HepG2 (cell line): ENCODE results near the gene ARFGEF3. TPM values are rescaled to one million over a fixed set of nuclear protein-coding genes. Genes with fewer than 3 reads are reported as not detected.

ENCODE experiments used
- ASH2L ChIP-seq: fragments of 300-600, 200-600 bp; sonication (generic); IDR thresholded peaks from 2 replicates; pipeline ENCODE4 v1.7.0; 2017; ENCODE audit warnings: low read depth, mild to moderate bottlenecking, moderate library complexity, mixed read lengths, low read length; ENCODE audit not compliant: insufficient read length
- ATM ChIP-seq: fragments of 450-650 bp; IDR thresholded peaks from 2 replicates; pipeline ENCODE4 v1.7.1; 2017; ENCODE audit warnings: mild to moderate bottlenecking, borderline replicate concordance
- CC2D1A ChIP-seq: sonication (generic); formaldehyde crosslinking; IDR thresholded peaks from 2 replicates; pipeline ENCODE4 v1.8.1; 2023; ENCODE audit warnings: mild to moderate bottlenecking, missing genetic modification reagents
- DPF2 ChIP-seq: sonication (generic); formaldehyde crosslinking; IDR thresholded peaks from 2 replicates; pipeline ENCODE4 v1.4.0; 2020; ENCODE audit warnings: mild to moderate bottlenecking, low read depth, missing genetic modification reagents, borderline replicate concordance
- EHMT2 ChIP-seq: fragments of 200-600 bp; sonication (generic); IDR thresholded peaks from 2 replicates; pipeline ENCODE4 v1.7.0; 2017; ENCODE audit warnings: antibody characterized with exemption, low read depth, low read length, borderline replicate concordance
- HMG20A ChIP-seq: IDR thresholded peaks from 2 replicates; pipeline ENCODE4 v1.6.1; 2016; ENCODE audit warnings: borderline replicate concordance
- JUND ChIP-seq: sonication (generic); formaldehyde crosslinking; IDR thresholded peaks from 2 replicates; pipeline ENCODE4 v1.8.0; 2022; ENCODE audit warnings: mild to moderate bottlenecking, missing genetic modification reagents
- MED13 ChIP-seq: sonication (generic); formaldehyde crosslinking; IDR thresholded peaks from 2 replicates; pipeline ENCODE4 v1.5.0; 2020; ENCODE audit warnings: missing genetic modification reagents
- MTF1 ChIP-seq: sonication (generic); formaldehyde crosslinking; IDR thresholded peaks from 2 replicates; pipeline ENCODE4 v1.5.0; 2020; ENCODE audit warnings: missing genetic modification reagents
- NFIC ChIP-seq: IDR thresholded peaks from 2 replicates; pipeline ENCODE4 v1.6.1; 2012; ENCODE audit warnings: mild to moderate bottlenecking, low read length, inconsistent platforms
- NRL ChIP-seq: sonication (generic); formaldehyde crosslinking; IDR thresholded peaks from 2 replicates; pipeline ENCODE4 v1.5.0; 2020; ENCODE audit warnings: missing genetic modification reagents, mild to moderate bottlenecking, moderate library complexity, borderline replicate concordance
- POLR2AphosphoS2 ChIP-seq: IDR thresholded peaks from 2 replicates; pipeline ENCODE4 v1.6.1; 2011; ENCODE audit warnings: low read depth, low read length, improper control_type of control experiment
- PRPF4 ChIP-seq: fragments of 200-400 bp; formaldehyde crosslinking; IDR thresholded peaks from 2 replicates; pipeline ENCODE4 v1.6.1; 2016; ENCODE audit warnings: low read length, low read depth; ENCODE audit not compliant: poor library complexity, severe bottlenecking
- TCF12 ChIP-seq, 2 experiments: fragments of 450-650 bp in 1 of 2; sonication (generic) in 1 of 2; formaldehyde crosslinking in 1 of 2; IDR thresholded peaks; 2 replicates each; pipeline versions ENCODE4 v1.6.1 to v1.8.0; 2017 to 2022; ENCODE audit warnings: antibody characterized with exemption in 1 of 2, mild to moderate bottlenecking in 1 of 2, missing genetic modification reagents in 1 of 2, moderate library complexity in 1 of 2
- TOPORS ChIP-seq: sonication (generic); formaldehyde crosslinking; IDR thresholded peaks from 2 replicates; pipeline ENCODE4 v1.8.0; 2023; ENCODE audit warnings: mild to moderate bottlenecking, missing genetic modification reagents
- ZC3H4 ChIP-seq: sonication (generic); formaldehyde crosslinking; IDR thresholded peaks from 2 replicates; pipeline ENCODE4 v1.4.0; 2020; ENCODE audit warnings: missing genetic modification reagents, borderline replicate concordance
- ZFP62 ChIP-seq: sonication (generic); formaldehyde crosslinking; IDR thresholded peaks from 2 replicates; pipeline ENCODE4 v1.4.0; 2020; ENCODE audit warnings: missing genetic modification reagents
- ZNF235 ChIP-seq: sonication (generic); formaldehyde crosslinking; IDR thresholded peaks from 2 replicates; pipeline ENCODE4 v1.8.1; 2023; ENCODE audit warnings: mild to moderate bottlenecking, missing genetic modification reagents, borderline replicate concordance
- ZNF335 ChIP-seq: sonication (generic); formaldehyde crosslinking; IDR thresholded peaks from 2 replicates; pipeline ENCODE4 v1.4.0; 2020; ENCODE audit warnings: missing genetic modification reagents
- ZNF772 ChIP-seq: sonication (generic); formaldehyde crosslinking; IDR thresholded peaks from 2 replicates; pipeline ENCODE4 v1.5.0; 2020; ENCODE audit warnings: mild to moderate bottlenecking, missing genetic modification reagents
- ZNF790 ChIP-seq: sonication (generic); formaldehyde crosslinking; IDR thresholded peaks from 2 replicates; pipeline ENCODE4 v1.8.0; 2022; ENCODE audit warnings: missing genetic modification reagents, mild to moderate bottlenecking, borderline replicate concordance
- polyA plus RNA-seq, 8 experiments: library from polyadenylated mRNA; depleted of rRNA in 3 of 8; stranded (reverse) in 7 of 8; unstranded in 1 of 8; fragments of >200 nt; fragmentation: Illumina TruSeq in 4 of 8; extraction: Trizol in 4 of 8; gene quantifications; 2 replicates each; pipeline versions ENCODE4 v1.2.1 to v1.2.3, GENCODE V29; 2011 to 2016; ENCODE audit warnings: low read depth in 4 of 8, missing spikeins in 1 of 8, mixed read lengths in 1 of 8; ENCODE audit not compliant: insufficient read depth in 1 of 8
- total RNA-seq, 5 experiments: library from RNA; depleted of rRNA; stranded (reverse); fragments of >200 nt; fragmentation: Illumina TruSeq; extraction: Trizol; gene quantifications; 2 replicates each; pipeline ENCODE4 v1.2.3, GENCODE V29; 2016; ENCODE audit warnings: low read depth in 1 of 5
- TF ChIP-seq, protein P1 (sequence below): sonication (generic); formaldehyde crosslinking; IDR thresholded peaks from 2 replicates; pipeline ENCODE4 v1.8.0; 2022; ENCODE audit warnings: missing genetic modification reagents, mild to moderate bottlenecking, moderate library complexity, borderline replicate concordance
- TF ChIP-seq, protein P2 (sequence below): sonication (generic); formaldehyde crosslinking; IDR thresholded peaks from 2 replicates; pipeline ENCODE4 v1.4.0; 2020; ENCODE audit warnings: missing genetic modification reagents, borderline replicate concordance
- TF ChIP-seq, protein P3 (sequence below): sonication (generic); formaldehyde crosslinking; IDR thresholded peaks from 2 replicates; pipeline ENCODE4 v1.8.1; 2023; ENCODE audit warnings: mild to moderate bottlenecking, missing genetic modification reagents
- TF ChIP-seq, protein P4 (sequence below): sonication (generic); formaldehyde crosslinking; IDR thresholded peaks from 2 replicates; pipeline ENCODE4 v1.8.0; 2022; ENCODE audit warnings: mild to moderate bottlenecking, missing genetic modification reagents, moderate library complexity

The ARFGEF3 gene
- total and polyA plus RNA-seq, 2 of the 13 experiments (the other 11 are each of a cell fraction or from before 2014, with no cell fraction given), result 0.60 to 2.6 TPM

DNA sequence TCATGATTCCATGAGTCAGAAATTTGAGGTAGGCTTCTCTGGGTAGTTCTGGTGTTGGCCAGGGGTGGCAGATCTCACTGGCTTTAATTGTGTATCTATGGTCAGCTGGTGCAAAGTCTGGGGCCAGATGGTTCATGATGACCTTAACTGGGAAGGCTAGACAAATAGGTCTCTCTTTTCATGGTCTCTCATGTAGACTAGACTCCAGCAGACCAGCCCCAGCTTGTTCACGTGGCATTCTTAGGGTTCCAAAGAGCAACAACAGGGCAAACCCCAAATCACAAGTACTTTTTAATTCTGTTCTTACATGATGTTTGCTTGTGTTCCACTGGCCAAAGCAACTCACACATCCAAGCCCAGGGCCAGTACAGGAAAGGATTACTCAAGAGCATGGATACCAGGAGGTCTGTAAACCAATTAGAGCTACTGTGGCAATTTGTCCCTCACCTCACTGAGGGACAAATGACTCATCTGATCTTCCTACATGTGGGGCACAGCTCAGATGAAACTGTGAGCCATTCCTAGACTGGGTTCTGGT is 136.1 kb downstream of the ARFGEF3 start (continued):
- TF ChIP-seq ASH2L (no peak), ZNF335 (CRISPR knock-in tag) (no peak), MED13 (CRISPR knock-in tag) (no peak), EHMT2 (peak; percentile 87; the same call in 1 of the 2 replicates), CC2D1A (CRISPR knock-in tag) (no peak), JUND (CRISPR knock-in tag) (no peak; the same call in 1 of the 2 replicates), NFIC (no peak), PRPF4 (no peak), ZFP62 (CRISPR knock-in tag) (no peak), NRL (CRISPR knock-in tag) (no peak), ZNF790 (no peak), HMG20A (no peak), ZC3H4 (CRISPR knock-in tag) (no peak), TCF12 (IDR thresholded peaks at IDR 0.05) (no peak), TCF12 (CRISPR knock-in tag; IDR thresholded peaks at IDR 0.05) (no peak), POLR2AphosphoS2 (no peak), MTF1 (CRISPR knock-in tag) (no peak), ATM (no peak), TOPORS (CRISPR knock-in tag) (no peak), ZNF235 (CRISPR knock-in tag) (no peak), DPF2 (no peak), ZNF772 (CRISPR knock-in tag) (no peak)
- TF ChIP-seq, protein P1, sequence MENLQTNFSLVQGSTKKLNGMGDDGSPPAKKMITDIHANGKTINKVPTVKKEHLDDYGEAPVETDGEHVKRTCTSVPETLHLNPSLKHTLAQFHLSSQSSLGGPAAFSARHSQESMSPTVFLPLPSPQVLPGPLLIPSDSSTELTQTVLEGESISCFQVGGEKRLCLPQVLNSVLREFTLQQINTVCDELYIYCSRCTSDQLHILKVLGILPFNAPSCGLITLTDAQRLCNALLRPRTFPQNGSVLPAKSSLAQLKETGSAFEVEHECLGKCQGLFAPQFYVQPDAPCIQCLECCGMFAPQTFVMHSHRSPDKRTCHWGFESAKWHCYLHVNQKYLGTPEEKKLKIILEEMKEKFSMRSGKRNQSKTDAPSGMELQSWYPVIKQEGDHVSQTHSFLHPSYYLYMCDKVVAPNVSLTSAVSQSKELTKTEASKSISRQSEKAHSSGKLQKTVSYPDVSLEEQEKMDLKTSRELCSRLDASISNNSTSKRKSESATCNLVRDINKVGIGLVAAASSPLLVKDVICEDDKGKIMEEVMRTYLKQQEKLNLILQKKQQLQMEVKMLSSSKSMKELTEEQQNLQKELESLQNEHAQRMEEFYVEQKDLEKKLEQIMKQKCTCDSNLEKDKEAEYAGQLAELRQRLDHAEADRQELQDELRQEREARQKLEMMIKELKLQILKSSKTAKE (CRISPR knock-in tag), result no peak
- TF ChIP-seq, protein P2, sequence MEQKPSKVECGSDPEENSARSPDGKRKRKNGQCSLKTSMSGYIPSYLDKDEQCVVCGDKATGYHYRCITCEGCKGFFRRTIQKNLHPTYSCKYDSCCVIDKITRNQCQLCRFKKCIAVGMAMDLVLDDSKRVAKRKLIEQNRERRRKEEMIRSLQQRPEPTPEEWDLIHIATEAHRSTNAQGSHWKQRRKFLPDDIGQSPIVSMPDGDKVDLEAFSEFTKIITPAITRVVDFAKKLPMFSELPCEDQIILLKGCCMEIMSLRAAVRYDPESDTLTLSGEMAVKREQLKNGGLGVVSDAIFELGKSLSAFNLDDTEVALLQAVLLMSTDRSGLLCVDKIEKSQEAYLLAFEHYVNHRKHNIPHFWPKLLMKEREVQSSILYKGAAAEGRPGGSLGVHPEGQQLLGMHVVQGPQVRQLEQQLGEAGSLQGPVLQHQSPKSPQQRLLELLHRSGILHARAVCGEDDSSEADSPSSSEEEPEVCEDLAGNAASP (CRISPR knock-in tag), result no peak
- TF ChIP-seq, protein P3, sequence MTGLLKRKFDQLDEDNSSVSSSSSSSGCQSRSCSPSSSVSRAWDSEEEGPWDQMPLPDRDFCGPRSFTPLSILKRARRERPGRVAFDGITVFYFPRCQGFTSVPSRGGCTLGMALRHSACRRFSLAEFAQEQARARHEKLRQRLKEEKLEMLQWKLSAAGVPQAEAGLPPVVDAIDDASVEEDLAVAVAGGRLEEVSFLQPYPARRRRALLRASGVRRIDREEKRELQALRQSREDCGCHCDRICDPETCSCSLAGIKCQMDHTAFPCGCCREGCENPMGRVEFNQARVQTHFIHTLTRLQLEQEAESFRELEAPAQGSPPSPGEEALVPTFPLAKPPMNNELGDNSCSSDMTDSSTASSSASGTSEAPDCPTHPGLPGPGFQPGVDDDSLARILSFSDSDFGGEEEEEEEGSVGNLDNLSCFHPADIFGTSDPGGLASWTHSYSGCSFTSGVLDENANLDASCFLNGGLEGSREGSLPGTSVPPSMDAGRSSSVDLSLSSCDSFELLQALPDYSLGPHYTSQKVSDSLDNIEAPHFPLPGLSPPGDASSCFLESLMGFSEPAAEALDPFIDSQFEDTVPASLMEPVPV (CRISPR knock-in tag), result no peak
- TF ChIP-seq, protein P4, sequence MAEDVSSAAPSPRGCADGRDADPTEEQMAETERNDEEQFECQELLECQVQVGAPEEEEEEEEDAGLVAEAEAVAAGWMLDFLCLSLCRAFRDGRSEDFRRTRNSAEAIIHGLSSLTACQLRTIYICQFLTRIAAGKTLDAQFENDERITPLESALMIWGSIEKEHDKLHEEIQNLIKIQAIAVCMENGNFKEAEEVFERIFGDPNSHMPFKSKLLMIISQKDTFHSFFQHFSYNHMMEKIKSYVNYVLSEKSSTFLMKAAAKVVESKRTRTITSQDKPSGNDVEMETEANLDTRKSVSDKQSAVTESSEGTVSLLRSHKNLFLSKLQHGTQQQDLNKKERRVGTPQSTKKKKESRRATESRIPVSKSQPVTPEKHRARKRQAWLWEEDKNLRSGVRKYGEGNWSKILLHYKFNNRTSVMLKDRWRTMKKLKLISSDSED, result no peak
